NCI-H2107 treated with DMSO at 0.1 percent for 48 hours (cell line): ENCODE data around the gene FLAD1.

ENCODE experiments used
- DNase-seq: peaks from one replicate; lab custom pipeline; 2025; ENCODE audit not compliant: unreplicated experiment; lab: John Stamatoyannopoulos, UW

Gene FLAD1

GRCh38 chr1:155014709-155015508 is 31.8 kb downstream of the FLAD1 start:
- DNase-seq = no peak

DNA sequence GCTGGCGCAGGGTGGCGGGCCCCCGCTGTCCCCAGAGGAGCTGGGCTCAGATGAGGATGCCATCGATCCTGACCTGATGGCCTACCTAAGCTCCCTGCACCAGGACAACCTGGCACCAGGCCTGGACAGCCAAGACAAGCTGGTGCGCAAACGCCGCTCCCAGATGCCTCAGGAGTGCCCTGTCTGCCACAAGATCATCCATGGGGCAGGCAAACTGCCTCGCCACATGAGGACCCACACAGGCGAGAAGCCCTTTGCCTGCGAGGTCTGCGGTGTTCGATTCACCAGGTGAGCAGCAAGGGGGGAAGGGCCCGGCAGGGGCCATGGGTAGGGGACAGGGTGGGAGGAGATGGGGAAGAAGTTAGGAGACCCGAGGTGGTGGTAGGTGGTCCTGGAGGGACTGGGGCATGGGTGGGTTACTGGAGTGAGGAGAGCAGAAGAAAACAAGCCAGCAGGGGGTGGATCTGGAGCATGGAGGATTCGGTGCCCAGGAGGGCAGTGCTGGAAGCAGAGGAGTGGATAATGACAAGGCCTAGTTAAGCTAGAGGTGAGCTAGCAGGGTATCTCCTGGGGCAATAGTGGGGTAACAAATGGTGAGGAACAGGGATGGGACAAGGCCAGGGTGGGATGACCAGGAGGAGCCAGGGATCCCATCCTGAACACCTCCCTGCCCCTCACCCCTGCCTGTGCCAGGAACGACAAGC is 32.5 kb downstream of the FLAD1 start:
- no peak for DNase-seq

- no peak for DNase-seq
Observed at GRCh38 chr1:155016231-155016831, 33.2 kb downstream of the FLAD1 start.

DNA sequence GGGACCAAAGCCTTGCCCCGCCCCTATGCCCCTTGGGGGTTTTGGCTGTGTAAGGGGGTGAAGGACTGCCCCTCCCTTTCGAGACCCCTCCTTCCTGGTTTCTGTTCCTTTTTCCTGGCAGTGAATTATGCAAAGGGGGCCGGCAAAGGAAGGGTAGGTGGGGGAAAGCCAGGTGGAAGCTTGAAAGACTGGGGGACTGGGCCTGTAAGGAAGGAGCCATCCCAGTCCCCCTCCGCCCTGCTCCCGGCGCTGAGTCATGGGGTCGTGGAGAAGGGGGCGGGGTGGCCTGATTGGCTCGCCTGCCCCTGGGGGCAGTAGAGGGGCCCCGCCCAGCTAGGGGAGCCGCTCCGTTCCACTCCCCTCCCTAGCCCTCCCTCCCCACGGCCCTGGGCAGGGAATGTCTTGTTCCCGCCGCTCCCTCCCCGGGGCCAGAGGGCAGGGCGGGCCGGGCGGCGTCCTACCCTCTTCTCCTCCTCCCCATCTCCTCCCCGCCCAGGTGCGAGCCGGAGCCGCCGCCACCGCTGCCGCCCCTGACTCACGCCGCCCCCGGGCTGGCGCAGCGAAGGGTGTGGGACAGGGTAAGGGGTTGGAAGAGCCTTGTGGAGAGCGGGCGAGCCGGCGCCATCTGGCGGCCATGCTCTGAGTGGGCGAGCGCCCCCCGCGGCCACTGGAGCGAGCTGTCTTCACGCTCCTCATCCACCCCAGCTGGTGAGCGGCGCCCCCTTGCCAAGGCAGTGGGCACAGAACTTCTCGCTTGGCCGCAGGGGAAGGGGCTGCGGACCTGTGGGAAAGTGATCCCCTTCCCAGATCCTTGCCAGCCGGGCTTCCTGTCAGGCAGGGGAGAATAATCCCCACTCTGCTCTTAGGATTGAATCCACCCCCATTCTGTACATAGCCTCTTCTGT is 34.1 kb downstream of the FLAD1 start:
- DNase-seq = peak; percentile 59

- DNase-seq = no peak
Observed at GRCh38 chr1:155017946-155018316, 34.8 kb downstream of the FLAD1 start.

- DNase-seq = no peak
Observed at GRCh38 chr1:155018617-155019348, 35.6 kb downstream of the FLAD1 start.

DNA sequence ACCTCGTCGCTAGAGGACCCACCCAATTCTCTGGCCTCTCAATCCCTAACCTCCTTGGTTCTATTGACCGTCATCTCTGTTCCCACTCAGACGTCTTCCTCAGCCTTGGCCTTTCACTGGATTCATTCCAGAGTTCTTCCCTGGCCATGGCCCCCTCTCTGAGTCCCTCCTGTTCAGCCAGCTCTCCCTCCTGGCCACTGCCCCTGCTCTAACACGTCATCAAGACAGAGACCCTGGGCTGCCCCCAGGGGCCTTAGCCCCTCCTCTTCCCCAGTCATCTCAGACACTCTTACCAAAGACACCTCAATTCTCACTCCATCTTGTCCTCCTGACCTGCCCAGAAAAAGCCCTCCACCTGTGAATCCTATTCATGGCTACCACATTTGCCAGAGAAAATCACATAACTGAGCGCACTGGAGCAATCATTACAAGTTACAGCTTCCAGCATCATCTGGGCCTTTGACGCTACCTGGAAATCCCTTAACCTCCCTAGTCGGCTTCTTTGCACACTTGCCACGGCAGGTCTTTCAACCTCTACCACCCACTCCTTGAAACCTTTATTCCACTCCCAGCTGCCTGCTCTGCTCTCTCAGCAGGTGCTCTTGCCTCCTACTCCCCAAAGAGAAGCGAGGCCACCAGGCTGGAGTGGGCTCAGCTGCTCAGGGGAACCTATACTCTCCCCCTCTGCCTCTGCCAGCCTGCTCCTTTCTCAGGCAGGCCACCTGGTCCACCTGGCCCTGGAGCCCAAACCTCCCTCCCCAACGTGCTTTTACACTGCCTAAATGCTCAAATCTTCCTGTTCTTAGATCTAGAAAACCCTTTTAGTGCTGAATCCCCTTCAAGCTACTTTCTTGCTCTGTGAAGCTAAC is 36.5 kb downstream of the FLAD1 start:
- peak; percentile 64 for DNase-seq

DNA sequence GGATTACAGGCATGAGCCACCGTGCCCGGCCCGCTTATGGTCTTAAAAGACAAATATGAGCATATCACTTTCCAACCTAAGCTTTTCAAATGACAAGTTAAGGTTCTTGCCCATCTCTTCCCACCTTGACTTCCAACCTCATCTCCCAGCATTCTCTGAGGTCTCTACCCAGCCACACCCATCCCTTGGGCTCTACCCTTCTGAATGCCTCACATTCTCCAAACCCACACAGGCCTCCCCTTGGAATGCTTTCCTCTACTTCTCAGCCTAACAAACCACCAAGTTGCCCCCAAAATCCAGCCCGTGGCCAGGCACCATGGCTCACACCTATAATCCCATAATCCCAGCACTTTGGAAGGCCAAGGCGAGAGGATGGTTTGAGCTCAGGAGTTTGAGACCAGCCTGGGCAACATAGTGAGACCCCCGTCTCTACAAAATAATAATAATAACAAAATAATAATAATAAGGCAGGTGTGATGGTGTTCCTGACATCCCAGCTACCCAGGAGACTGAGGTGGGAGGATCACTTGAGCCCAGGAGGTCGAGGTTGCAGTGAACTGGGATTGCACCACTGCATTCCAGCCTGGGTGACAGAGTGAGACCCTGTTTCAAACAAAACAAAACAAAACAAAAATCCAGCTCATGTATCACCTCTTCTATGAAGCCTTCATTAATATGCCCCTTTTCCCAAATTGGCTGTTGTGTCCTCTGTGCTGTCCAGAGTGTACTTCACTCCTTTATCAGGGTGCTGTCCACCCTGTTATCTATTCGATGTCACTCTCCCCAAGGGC is 39.2 kb downstream of the FLAD1 start:
- no peak for DNase-seq

- peak; percentile 35 for DNase-seq
Observed at GRCh38 chr1:155022927-155023236, 39.7 kb downstream of the FLAD1 start.

DNA sequence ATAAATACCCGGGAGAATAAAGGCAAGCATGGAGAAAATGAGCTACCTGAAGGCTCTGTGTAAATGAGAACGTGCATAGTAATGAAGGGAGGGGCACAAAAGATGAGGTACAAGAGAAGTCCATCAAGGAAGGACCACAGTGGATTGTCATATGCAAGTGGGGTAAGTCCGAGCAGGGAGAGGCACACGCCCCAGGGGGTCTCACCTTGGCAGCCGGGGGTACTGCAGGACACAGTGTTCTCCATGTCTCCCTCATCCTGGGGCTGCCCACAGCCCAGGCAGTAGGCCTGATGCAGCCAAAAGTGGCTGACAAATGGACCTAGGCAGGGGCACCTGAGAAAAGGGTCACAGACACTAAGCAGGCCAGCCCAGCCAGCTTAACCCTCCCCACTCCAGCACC is 40.5 kb downstream of the FLAD1 start:
- no peak for DNase-seq

DNA sequence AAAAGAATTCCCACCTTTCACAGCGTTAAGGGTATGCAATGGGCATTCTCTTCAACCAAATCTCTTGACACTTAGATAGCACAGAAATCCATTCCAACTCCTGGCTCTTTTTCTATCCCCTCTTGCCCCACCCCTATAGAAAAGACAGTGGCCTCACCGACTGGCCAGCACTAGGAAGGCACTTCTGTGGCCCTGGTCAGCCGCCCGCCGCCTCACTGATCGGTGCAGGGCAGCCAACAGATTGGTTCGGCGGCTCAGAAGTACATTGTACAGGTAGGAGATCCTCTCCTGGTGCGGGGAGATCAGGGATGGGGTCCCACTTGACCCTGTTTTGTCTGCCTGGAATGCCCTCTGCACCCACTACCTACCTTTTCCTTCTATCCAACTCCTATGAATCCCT is 41.2 kb downstream of the FLAD1 start:
- DNase-seq = no peak

DNA sequence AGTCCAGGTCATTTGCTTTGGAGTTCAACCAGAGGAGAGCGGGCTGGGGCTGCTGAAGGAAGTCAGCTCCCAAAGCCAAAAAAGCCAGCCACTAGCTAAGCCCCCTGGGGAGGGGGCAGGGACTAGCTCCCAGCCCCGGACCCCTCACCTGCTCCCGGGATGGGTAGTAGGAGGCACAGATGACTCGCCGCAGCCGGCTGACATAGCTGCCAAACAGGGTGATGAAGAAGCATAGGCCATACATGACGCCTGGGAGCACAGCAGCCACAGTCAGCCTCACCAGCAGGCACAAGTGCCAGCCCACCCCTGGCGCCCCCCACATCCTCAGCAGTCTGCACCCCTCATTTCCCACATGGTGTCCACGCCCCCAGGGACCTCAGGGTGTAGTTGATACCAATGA is 43.0 kb downstream of the FLAD1 start:
- no peak for DNase-seq

GRCh38 chr1:155026588-155026987 is 43.4 kb downstream of the FLAD1 start:
- DNase-seq = no peak

DNA sequence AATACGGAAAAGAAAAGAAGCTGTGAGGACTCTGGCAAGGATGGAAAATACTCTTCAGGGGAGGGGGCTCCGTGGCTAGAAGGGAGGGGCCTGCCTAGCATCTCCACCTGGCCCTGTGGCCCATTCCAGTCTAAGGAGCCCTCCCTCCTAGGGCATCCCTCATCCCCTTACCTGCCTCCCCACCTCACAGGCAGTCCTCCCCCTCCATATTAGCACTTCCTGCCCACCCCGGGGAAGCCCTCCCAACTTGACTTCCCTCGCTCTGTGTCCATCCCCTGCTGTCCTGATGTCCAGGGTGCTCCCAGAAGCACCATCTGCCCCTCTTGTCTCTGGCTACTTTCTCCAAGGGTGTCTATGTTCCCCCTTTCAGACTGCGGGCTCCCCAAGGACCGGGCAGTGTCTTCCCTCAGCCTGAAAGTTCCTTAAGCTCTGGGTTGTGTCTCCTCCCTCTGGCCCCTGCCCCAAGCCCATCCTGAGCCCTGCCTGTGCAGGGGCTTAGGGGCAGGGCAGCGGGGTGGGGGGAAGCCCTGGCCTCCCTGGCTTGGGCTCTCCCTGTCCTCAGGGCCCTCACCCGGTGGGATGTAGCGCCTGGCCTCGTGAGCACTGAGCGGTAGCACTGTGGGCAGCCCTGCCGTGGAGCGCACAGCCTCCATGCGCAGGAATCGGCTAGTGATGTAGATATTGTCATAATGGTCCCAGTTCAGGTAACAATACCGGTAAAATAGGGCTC is 46.5 kb downstream of the FLAD1 start:
- DNase-seq = no peak

DNA sequence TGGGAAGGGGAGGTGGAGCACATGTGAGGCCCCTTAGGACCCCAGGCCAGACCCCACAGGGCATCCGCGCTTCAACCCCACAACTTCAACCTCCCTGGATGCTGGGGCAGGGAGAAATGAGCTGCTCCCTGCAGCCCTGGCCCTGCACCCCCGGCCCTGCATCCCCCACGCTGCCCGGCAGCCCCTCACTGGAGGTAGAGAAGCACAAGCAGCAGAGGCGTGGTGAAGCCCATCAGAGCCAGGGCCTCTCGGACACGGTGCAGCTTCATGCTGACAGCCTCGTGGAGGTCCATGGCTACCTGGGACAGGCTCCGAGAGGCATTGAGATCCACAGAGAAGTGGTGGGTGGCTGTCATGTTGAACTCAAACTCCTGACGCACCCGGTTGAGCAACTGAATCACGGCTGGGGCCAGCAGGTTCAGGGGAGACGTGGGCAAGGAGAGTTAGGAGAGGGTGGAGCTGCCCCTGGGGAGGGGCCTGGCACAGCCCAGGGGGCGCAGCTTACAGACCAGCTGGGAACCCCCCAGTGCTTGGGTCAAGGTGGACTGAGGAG is 47.2 kb downstream of the FLAD1 start:
- no peak for DNase-seq

- DNase-seq = no peak
Observed at GRCh38 chr1:155030899-155031298, 47.8 kb downstream of the FLAD1 start.

- no peak for DNase-seq
Observed at GRCh38 chr1:155032886-155033285, 49.7 kb downstream of the FLAD1 start.

DNA sequence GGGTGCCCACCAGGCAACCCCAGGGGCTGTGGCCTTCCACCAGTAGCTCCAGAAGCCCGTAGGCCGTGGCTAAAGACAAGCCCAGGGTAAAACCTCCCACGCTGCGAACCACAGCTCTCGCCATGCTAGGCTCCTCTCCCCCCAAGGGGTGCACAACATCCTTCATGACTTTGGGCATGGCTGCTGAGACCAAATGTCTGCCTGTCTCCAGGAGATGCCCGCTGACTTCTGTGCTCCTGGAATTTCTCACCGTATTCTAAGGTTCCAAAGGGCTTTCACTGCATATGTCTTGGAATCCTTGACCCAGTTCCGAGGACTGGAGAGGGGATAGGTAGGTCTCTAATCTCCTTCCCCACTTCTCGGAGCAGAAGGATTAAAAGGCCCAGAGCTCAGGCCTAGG is 50.4 kb downstream of the FLAD1 start, which contains the start of the genes DCST1 and DCST2:
TSS of gene DCST1 (plus strand) at position 301 of the 400 bp plus-strand sequence. CDS start 213 bp downstream, outside the sequence.
TSS of gene DCST2 (minus strand) at position 258 of the 400 bp plus-strand sequence. CDS start at position 178, 80 bp downstream.
- DNase-seq = no peak
